Stimulated activated CD4-positive, alpha-beta T cell treated with anti-CD3 and anti-CD28 coated beads, Interleukin-4, amount 100 ng/mL, for 4 hours (primary cell): Measurements from ENCODE around the gene FOXS1.

Experiments used
- DNase-seq, 2 experiments: peaks; one replicate each; pipeline ENCODE4 v3.0.0-alpha.2; 2020

The FOXS1 gene

GRCh38 chr20:31845300-31845863 lies at the start of gene FOXS1:
Gene FOXS1, minus strand, starts transcription at chr20:31845604. Its CDS starts 62 bp downstream, at chr20:31845542.
- no peak for DNase-seq

- DNase-seq = no peak
Observed at GRCh38 chr20:31890646-31891045, 45.2 kb upstream of the FOXS1 start.

GRCh38 chr20:31883829-31884228 lies 38.4 kb upstream of the FOXS1 start:
- no peak for DNase-seq

- DNase-seq = no peak
Observed at GRCh38 chr20:31881945-31882344, 36.5 kb upstream of the FOXS1 start.

- DNase-seq = peak; percentile 70 to 73
Observed at GRCh38 chr20:31879143-31879987, 34.0 kb upstream of the FOXS1 start.

GRCh38 chr20:31877684-31878083 lies 32.3 kb upstream of the FOXS1 start:
- no peak for DNase-seq

GRCh38 chr20:31875671-31876070 lies 30.3 kb upstream of the FOXS1 start:
- DNase-seq = no peak

- no peak for DNase-seq
Observed at GRCh38 chr20:31872406-31872805, 27.0 kb upstream of the FOXS1 start.

- DNase-seq = no peak
Observed at GRCh38 chr20:31871618-31871954, 26.2 kb upstream of the FOXS1 start.

GRCh38 chr20:31870726-31871617 lies 25.6 kb upstream of the FOXS1 start:
- no peak for DNase-seq

- DNase-seq = no peak
Observed at GRCh38 chr20:31869942-31870725, 24.7 kb upstream of the FOXS1 start, which contains the start of the genes DUSP15 and TTLL9. Gene DUSP15, minus strand, starts transcription at chr20:31870527. Its CDS starts 190 bp downstream, at chr20:31870337. Gene TTLL9, plus strand, starts transcription at chr20:31870634. Its CDS starts 493 bp downstream, at chr20:31871127.

GRCh38 chr20:31869673-31869941 lies 24.2 kb upstream of the FOXS1 start:
- DNase-seq = no peak

GRCh38 chr20:31868853-31869672 lies 23.7 kb upstream of the FOXS1 start:
- DNase-seq = no peak

GRCh38 chr20:31866221-31866620 lies 20.8 kb upstream of the FOXS1 start:
- no peak for DNase-seq

GRCh38 chr20:31864521-31865400 lies 19.4 kb upstream of the FOXS1 start:
- DNase-seq = no peak

- no peak for DNase-seq
Observed at GRCh38 chr20:31863296-31864085, 18.1 kb upstream of the FOXS1 start.

- no peak for DNase-seq
Observed at GRCh38 chr20:31862506-31862905, 17.1 kb upstream of the FOXS1 start.

- no peak for DNase-seq
Observed at GRCh38 chr20:31862157-31862470, 16.7 kb upstream of the FOXS1 start.

GRCh38 chr20:31861385-31862156 lies 16.2 kb upstream of the FOXS1 start:
- DNase-seq = peak; percentile 66 to 67

- no peak for DNase-seq
Observed at GRCh38 chr20:31861135-31861384, 15.7 kb upstream of the FOXS1 start.
